IPS-NIHi7 (cell line): ENCODE data around the gene FAM83F.
"Not testable (repeated sequence)": the region's sequence is repeated elsewhere in the genome, so short reads cannot be mapped to it uniquely, and the experiment has no call there.

Source experiments
- DNase-seq: peaks from one replicate; pipeline ENCODE4 v3.0.0; 2012; ENCODE audit warnings: mixed read lengths; ENCODE audit errors: extremely low spot score

Gene FAM83F

DNA sequence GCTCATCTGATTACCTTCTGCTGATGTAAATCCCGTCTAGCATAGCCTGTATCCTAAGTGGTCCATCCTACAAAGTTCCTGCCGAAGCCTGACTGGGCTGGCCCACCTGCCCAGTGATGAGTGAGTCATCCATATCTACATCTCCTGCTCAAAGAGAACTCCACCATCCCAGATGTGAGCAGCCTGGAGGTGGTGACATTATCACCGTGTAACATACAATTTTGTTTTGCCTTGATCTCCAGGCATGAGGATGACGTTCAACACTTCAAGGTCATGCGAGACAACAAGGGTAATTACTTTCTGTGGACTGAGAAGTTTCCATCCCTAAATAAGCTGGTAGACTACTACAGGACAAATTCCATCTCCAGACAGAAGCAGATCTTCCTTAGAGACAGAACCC, 29.0 kb upstream of the FAM83F start:
- DNase-seq = no peak

DNA sequence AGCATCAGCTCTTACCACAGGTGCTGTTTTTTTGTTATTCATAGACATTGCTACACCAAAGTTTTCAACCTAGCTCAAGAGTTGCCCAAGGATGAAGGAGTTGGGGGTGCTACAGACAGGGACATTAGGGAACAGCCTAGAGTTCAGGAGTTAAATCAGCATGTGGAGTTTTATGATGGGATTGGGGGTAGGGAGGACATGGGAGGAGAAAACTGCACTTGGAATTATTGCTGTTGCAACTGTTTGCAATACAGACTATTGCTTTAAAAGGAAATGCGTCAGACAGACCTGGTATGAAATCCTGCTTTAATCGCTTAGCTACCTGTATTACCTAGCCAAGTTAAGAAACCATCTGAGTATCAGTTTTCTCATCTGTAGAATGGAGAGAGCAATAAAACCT, 28.3 kb upstream of the FAM83F start:
- no peak for DNase-seq

DNA sequence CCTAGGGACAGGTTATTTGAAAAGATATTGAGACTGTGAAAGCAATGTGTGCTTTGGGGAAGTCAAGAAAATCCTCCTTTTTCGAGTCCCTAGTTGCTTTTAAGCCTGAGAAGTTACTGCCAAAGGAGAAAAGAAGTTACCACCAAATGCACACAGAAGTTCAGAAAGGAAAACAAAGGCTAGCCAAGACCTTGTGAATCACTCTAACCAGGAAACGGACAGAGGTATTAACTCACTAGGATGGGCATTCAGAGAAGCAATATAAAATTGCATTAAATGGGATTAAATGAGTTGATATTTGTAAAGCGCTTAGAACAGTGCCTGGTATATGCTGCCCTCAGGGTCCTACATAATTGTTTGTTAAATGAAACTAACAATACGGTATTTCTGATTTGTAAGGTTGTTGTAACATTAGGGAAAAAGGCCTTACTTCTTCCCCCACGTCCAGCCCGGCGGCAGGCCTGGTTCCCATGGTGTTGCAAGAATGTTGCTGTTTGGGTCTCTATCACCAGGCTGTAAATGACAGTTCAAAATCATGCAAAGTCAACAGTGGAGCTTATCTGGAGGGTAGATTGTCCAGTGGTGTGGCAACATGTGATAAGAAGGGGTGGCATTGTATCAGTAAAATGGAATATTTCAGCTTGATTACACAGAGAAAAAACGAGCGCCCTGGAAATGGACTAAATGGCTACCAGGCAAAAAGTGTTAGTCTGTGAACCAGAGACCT, 27.5 kb upstream of the FAM83F start:
- DNase-seq = no peak

DNA sequence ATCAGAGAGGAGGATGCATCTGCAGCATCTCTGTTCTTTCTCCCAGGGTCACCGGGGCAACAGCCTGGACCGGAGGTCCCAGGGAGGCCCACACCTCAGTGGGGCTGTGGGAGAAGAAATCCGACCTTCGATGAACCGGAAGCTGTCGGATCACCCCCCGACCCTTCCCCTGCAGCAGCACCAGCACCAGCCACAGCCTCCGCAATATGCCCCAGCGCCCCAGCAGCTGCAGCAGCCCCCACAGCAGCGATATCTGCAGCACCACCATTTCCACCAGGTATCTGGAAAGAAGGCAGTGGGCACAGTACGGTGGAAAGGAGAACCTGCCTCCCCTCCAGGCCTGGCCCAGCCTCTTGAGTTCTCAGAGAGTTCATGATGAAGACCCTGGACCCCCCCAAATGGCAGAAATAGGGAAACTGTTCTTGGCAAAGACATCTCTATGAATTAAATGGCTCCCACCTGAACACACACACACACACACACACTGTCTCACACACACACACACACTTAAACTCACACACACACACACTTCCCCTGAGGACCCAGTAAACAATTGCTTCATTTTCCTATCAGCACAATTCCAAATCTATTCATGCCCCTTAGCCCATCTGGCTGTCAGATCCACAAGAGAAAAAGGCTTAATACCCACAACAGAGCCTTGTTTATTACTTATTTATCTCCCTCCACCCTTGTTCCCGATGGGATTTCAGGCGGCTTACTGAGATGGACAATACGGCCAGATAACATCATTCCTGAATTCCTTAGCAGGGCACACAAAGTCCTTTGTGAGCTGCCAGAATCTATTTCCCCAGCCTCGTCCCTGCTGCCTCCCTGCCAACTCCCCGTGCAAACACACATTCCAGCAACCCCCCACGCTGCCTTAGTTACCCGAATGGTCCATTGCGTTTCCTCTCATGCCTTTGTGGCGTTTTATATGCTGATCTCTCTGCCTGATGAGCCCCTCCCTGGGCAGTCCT, 26.5 kb upstream of the FAM83F start:
- DNase-seq = no peak

DNA sequence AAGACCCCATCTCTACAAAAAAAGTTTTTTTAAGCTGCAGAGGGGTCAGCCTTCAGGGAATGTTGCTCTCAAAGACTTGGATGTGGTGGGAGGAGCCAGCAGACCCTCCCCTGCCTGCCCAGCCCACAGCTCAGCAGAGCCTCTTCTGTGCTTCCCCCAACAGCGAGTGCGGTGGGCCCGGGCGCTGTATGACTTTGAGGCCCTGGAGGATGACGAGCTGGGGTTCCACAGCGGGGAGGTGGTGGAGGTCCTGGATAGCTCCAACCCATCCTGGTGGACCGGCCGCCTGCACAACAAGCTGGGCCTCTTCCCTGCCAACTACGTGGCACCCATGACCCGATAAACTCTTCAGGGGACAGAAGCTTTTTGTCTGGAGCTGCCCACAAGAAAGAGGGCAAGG, 24.0 kb upstream of the FAM83F start:
- no peak for DNase-seq

DNA sequence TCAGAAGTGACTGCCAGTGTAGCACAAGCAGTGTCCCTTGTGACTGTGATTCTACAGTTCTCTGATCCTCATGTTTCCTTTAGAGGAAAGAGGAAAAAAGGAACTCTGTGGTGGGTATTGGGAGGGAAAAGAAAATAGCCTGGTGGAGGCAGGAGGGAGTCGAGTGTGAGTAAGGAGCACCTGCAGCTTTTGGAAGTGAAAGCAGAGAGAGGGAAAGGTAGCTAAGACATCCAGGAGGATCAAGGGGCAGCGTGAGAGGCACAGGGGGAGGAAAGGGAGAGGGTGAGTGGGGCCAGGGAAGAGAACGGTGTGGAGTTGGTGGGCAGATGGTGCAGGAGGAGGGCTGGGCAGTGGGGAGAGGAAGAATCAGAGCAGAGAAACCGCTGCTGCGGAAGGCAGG, 22.1 kb upstream of the FAM83F start:
- no peak for DNase-seq

DNA sequence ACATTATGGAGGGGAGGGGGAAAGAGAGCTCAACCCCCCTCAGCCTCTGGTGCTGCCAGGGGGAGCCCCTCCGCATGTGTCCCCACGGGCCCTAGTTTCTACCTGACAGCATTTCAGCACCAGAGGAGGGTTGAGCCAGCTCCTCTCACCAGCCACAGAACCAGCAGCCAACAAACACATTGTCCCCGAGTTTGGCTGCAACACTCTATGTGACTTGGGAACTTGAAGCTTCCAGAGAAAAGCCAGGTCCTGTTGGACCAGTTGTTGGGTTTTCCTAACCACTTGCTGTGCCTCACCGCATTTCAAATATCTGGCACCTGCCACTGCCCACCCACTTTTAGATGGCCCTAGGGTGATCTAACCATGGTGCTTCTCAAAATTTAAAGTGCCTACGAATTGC, 21.1 kb upstream of the FAM83F start:
- DNase-seq = no peak

DNA sequence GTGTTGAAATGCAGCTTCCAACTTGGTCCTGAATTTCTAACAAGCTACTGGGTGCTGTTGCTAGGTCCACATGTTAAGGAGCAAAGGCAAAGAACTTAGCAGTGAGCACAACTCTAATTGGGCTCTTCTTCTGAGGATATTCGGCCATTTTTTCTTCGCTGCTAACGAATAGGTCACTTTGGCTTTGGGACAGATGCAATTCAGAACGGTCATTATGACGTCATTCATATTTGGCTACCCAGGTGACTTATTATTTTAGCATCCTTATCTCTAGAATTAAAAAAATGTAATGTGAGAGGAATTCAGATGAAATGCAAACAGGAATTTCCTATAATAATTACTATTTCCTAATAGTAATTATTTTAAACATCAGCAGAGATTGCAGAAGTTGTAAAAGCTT, 20.7 kb upstream of the FAM83F start:
- no peak for DNase-seq

DNA sequence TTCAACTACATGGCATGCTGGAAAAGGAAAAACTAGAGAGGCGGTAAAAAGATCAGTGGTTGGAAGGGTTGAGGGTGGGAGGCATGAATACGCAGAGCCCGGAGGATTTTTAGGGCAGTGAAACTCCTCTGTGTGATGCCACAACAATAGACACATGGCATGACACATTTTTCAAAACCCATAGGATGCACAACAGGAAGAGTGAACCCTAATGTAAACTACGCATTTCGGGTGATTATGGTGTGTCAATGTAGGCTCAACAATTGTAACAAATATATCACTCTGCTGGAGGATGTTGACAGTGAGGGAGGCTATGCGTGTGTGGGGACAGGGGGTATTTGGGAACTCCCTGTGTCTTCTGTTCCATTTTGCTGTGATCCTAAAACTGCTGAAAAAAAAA, 15.7 kb upstream of the FAM83F start:
- DNase-seq = no peak

DNA sequence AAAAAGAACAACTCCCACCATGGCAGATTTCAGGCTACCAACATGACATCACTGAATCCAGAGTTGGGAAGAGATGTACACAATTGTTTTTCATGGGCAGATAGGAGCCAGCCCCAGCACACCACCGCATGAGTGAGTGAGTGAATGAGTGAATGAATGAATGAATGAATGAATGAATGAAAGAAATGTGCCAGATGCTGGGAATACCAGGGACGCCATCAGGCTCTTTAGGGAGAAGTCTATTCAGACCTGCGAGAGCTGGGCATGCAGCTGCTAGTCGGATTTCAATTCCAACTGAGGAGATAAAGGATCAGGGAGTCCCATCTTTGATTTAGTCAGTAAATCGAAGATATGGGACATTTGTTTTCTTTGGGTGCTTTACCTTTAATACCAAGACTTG, 15.3 kb upstream of the FAM83F start:
- DNase-seq = no peak

DNA sequence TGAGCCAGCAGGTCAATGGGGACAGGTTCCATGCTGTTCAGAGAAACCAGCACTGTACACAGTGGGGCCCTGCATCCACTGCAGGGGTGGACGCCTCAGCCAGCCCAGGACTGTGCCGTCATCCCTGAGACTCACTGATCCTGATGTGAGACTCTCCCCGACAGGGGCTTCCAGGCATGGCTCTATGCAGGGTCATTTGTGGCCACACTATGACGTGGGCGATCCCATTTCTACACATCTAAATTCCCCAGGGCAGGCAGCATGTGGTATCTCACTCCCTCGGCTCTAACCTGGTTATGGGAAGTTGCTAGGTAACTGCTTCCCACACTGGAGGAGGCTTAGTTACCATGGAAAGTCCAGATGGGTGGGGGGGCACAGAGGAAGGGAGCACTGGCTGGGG, 14.2 kb upstream of the FAM83F start:
- no peak for DNase-seq

DNA sequence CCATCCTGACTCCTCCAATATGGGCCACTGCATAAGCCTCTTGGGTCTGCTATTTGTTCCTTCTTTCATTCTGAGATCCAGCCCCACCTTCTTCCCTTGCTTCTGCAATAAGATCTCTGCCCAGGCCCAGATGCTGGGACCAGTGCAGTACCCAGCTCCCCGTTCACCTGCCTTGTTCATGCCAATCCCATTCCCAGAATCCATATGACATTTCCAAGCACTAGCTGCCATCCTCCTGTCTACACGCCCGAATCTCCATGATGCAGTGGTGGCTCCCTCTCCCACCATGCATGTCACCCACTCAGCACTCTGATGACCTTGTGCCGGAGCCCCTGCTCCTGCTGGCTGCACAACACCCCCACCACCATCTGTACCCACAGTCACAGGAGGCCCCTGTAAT, 11.4 kb upstream of the FAM83F start:
- DNase-seq = no peak

DNA sequence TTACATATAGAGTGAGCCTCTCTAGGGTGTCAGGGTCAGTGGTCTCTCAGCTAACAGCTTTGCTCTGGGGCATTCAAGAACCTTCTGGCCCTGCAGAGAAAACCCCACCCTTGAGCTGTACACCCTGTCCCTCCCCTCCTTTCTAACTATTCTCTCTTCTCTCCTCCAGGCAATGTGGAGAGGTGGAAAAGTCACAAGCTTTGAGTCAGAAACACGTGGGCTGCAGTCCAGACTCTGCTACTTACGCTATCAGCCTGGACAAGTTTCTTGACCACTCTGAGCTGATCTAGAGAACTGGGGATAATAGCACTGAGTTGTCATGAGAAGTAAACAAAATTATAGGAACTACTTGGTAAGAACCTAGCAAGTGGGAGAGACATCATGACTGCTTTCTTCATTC, 10.7 kb upstream of the FAM83F start:
- no peak for DNase-seq

DNA sequence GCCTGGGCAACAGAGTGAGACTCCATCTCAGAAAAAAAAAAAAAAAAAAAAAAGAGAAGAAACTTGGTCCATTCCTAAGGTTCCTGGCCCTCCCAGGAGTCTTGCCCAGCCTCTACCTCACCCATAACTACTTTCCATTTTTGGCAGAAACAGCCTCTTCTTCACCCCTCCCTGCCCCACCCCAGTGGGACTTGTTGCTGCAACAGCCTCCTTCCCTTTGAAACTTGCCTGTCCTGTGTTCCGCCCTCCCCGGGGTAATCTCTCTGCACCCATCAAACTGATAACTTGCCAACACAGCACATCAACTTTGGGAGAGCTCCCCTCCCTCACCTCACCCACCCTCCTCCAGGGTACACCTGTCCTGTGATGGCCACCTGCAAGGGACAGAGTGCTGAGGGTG, 10.0 kb upstream of the FAM83F start:
- no peak for DNase-seq

DNA sequence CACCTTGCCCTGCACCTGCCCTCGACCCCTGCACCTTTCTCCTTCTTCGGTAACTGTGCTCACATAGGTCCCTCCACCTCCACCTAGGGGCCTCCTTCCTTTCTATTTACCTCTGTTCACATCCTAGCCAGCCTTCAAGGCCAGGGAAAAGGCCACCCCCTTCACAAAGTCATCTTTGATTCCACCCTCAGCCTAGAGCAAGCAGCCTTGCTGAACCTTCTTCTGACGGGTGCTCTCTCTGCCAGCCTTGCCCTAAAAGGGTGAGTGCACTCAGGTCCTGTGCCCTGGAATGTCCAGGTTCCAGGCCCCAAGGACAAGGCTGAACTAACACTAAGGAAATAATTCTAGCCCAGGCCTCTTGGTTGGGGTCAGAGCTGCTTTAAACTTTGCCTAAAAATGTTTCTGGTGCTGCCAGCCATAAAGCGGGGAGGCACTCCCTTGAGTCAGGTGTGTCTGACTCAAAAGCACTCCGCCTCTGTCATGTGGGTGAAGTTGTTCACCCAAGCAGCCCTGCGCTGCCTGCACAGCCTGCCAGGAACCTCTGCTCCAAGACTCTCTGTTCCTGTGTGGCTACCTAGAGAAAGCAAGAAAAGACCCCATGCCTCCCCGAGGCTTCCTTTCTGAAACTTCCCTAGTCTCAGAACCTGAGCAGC, 9.2 kb upstream of the FAM83F start:
- DNase-seq = no peak

DNA sequence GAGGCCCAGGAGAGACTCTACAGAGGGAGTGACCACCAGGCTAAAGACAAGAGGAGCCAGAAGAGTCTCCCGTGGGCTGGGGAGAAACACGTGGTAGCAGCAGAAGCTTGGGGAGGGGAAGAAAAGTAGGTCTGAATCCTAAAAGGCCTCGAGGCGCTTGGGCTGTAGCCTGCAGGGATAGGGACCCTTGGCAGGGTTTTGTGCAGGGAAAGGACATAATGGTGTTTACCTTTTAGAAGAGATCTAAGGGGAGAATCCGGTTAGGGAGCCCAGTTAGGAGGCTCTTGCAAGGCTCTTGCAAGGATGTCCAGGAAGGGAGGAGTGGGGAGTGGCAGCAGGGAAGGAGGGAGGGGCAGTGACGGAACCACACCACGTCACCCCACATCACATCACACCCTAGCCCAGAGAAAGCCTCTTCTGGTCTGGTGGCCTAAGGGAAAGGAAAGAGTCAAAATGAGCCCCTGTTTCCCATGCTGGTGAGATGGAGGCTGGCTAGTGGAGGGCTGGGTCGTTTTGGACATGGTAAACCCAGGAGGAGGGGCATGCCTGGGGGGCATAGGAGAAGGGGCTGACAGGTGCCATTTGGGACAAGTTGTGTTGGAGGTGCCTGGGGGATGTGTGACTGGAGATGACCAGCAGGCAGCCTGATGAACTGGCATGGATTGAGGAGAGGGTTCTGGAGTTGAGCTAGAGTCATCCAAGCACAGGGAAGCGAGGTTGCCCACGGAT, 6.2 kb upstream of the FAM83F start:
- DNase-seq = no peak

DNA sequence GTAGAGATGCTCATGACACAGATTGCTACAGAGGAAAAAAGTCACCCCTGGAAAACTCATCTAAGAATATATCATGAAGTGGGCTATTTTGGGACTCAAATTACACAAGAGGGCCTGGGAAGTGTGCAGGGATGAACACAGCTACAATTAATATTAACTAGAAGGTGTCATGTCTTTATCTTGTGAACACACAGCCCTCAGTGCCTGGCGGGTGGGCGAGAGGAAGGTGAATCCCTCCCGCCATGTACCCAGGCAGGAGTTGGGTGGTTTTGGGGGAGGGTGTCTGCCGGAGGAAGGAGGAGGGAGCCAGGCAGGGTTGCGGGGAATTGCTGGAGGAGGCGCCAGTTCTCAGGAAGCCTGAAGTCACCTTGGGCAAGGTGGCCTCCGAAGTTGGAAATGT, 5.1 kb upstream of the FAM83F start:
- no peak for DNase-seq

DNA sequence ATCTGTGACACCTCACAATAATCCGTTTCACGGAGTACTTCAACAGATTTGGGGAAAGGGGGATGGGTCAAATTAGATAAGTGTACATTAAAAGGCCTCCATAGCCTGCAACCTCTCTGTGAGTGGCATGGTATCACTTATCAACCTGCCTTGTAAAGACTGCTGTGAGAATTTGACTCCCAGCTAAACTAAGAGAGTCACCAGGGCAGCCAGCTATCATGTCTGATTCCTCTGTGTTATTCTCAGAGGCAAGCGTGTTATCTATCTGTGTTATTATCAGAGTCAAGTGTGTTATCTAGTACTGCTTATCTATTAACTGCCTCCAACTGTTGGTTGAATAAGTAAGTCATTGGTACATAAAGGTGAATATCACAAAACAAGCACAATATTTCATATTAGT, 4.1 kb upstream of the FAM83F start:
- DNase-seq = no peak

DNA sequence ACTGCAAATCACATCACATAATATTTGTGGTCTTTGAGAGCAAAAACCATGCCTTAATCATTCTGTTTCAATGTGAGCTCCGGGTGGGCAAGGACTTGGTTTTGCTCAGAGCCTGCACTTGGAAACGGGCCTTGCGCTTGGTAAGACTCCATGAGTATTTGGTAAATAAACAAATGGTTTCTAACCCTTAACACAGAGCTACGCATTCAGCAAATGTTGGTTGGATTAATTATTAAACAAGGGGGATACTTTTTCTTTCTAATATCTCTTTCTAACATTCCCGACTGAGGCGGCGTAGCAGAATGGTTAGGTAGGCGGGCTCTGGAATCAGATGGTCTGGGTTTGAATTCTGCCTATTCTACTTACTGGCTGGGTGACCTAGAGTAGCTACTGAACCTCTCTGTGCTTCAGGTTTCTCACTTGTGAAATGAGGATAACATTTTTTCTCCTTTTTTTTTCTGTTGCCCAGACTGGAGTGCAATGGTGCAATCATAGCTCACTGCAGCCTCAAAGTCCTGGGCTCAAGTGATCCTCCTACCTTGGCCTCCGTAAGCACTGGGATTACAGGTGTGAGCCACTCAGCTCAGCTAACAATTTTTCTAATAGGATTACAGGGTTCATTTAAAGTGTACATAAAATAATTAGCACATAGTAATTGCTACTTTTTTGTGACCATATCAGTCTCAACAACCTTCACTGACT, 3.4 kb upstream of the FAM83F start:
- no peak for DNase-seq

DNA sequence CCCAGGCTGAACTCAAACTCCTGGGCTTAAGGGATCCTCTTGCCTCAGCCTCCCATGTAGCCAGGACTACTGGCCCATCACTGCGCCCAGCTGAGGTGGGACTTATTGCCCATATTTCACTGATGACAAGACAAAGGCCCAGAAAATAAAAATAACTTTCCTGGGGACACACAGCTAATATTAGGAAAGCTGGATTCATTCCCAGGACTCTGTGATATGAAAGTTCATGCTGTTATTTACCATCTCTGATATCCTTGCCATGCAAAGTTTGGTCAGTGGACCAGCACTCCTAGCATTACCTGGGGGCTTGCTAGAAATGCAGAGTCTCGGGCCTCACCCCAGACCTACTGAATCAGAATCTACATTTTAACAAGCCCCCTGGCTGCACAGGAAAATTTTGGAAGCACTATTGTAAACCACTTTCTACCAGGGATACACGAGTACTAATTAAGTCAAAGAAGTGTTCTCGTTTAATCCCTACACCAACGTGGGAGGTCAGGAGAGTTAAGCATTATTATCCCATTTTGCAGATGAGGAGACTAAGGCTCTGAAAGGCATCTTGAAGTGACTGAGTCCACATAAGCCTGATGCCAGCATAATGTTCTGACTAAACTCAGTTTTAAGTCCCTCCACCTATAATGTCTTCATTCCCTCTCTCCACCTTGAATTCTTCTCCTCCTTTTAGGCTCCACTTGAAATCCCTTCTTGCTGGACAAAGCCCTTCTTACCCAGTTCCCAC, 2.5 kb upstream of the FAM83F start:
- DNase-seq = no peak

DNA sequence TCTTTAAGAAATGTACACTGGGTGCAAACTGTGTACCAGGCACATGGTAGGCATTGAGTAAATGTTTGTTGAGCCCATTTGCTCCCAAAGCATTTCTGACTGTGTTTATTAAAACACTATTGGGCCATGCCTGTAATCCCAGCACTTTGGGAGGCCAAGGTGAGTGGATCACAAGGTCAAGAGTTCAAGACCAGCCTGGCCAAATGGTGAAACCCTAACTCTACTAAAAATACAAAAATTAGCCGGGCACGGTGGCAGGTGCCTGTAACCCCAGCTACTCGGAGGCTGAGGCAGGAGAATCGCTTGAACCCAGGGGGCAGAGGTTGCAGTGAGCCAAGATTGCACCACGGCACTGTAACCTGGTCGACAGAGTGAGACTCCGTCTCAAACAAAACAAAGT, 1.9 kb upstream of the FAM83F start:
- DNase-seq = not testable (repeated sequence)
